Measurements from ENCODE around the gene KLF11. TPM values are rescaled to one million over a fixed set of nuclear protein-coding genes. Genes with fewer than 3 reads are reported as not detected.

Gene KLF11
- total and polyA plus RNA-seq, 2 of the 8 experiments (the other 6 are each of a cell fraction or from before 2014, with no cell fraction given), result 6.4 to 10.1 TPM

DNA sequence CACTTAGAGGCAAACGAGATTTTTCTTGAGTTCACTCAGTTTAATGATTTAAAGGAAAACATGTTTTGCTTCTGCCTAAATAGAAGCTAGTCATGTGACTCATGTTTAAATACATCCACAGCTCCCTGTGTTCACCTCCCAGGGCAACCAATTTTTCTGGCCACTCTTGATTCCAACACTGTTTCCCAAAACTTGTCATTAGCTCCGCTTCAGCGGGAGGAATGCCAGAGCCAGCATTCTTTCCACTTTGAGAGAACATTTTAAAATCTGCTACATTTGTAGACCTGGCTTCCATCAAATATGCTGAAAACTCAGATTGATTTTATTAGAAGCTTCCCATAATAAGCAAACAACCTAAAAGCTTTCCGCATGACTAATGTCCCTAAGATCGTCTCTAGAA, 39.7 kb downstream of the KLF11 start:
- H3K79me2 ChIP-seq (ENCODE audit: control insufficient read depth in 1 of 2, insufficient read depth in 2 of 2, low read length in 2 of 2), result no peaks in the 10 kb centered on the region
- no peak overlapping the region for H4K91ac ChIP-seq (replicated peaks; ENCODE audit: insufficient read length, low read length)
- no peak overlapping the region for H3K4ac ChIP-seq (replicated peaks; ENCODE audit: insufficient read length, low read depth, low read length)
- H2BK5ac ChIP-seq (ENCODE audit: low read depth, low read length), result no peak overlapping the region
- no peak overlapping the region for H3K27ac ChIP-seq (ENCODE audit: low read depth, low read length)
- POLR2A ChIA-PET (ENCODE audit: partially characterized antibody), result interaction anchor here (1.8 kb wide), 1 partner anchor 8 kb away, joined by 6 read pairs; no protein-coding TSS in a partner anchor
- no peak overlapping the region for H3K4me3 ChIP-seq (ENCODE audit: extremely low read depth in 1 of 4, insufficient read depth in 2 of 4, low read depth in 3 of 4, low read length in 4 of 4)
- no peak overlapping the region for H3K9ac ChIP-seq (replicated peaks in 1 of 4; ENCODE audit: extremely low read depth in 1 of 4, low read depth in 3 of 4, low read length in 3 of 4)
- H3K4me1 ChIP-seq (replicated peaks in 1 of 4; ENCODE audit: control insufficient read depth in 3 of 4, insufficient read depth in 4 of 4, low read length in 3 of 4), result peaks cover 0 to 7% (median 4%) of the 10 kb centered on the region in 4 experiments; a peak in 2 of 7 replicates
- no peak overlapping the region for H3K4me2 ChIP-seq (ENCODE audit: insufficient read depth in 1 of 2, low read depth in 2 of 2, low read length in 2 of 2)
- no peak overlapping the region for H3K56ac ChIP-seq (replicated peaks; ENCODE audit: insufficient read length, low read depth, low read length)
- H3K79me1 ChIP-seq (ENCODE audit: low read depth, low read length), result no peaks in the 10 kb centered on the region
- H3K9me3 ChIP-seq (ENCODE audit: insufficient read depth in 2 of 2, low read depth in 1 of 2, low read length in 1 of 2), result no peaks in the 10 kb centered on the region
- H3K27me3 ChIP-seq (replicated peaks in 1 of 4; ENCODE audit: control insufficient read depth in 3 of 4, extremely low read depth in 1 of 4, insufficient read depth in 3 of 4, low read length in 3 of 4), result peaks cover 13 to 31% (median 23%) of the 10 kb centered on the region in 4 experiments
- no peak for FAIRE-seq
- no peak overlapping the region for H4K8ac ChIP-seq (ENCODE audit: extremely low read depth, insufficient read depth, low read length)
- no peaks in the 10 kb centered on the region for H4K20me1 ChIP-seq (replicated peaks in 1 of 2; ENCODE audit: control insufficient read depth in 1 of 2, insufficient read depth in 2 of 2, low read length in 2 of 2)
- H2BK20ac ChIP-seq (ENCODE audit: low read length), result no peak overlapping the region
- CTCF ChIA-PET (ENCODE audit: partially characterized antibody), result interaction anchor here (0.6 to 24.1 kb wide), 8 partner anchors 9 to 240 kb away, joined by 3 to 429 read pairs (median 3); partner anchors contain the start of genes CYS1 and TAF1B
- H2AK5ac ChIP-seq (ENCODE audit: low read depth, low read length), result no peak overlapping the region
- 85% methylated on average over 5 of the region's 5 CpGs; no CpG with 5 or more reads in 1 of the 2 experiments for WGBS, 2 experiments (ENCODE audit: extremely low coverage in 1 of 2, insufficient coverage in 1 of 2, insufficient read length in 1 of 2, insufficient replicate concordance in 2 of 2, low coverage in 1 of 2, low lambda C conversion rate in 2 of 2, missing lambda C conversion rate in 1 of 2)
- peaks cover 10% of the 10 kb centered on the region; the same call in 1 of the 2 replicates for H3K23me2 ChIP-seq (ENCODE audit: low read depth, low read length)
- no peak overlapping the region for H2AFZ ChIP-seq (ENCODE audit: low read length)
- DNase-seq (ENCODE audit: low read depth in 1 of 2, low spot score in 2 of 2), result no peak
- H3K36me3 ChIP-seq (ENCODE audit: control insufficient read depth in 2 of 4, insufficient read depth in 4 of 4, low read length in 3 of 4), result no peaks in the 10 kb centered on the region
- H3K23ac ChIP-seq (ENCODE audit: insufficient read length), result no peak overlapping the region
- no peak overlapping the region for H2BK12ac ChIP-seq (ENCODE audit: low read depth, low read length)
- H3K18ac ChIP-seq (ENCODE audit: extremely low read depth, low read length), result no peak overlapping the region
- H3K14ac ChIP-seq (ENCODE audit: insufficient read length), result no peak overlapping the region
- H4K5ac ChIP-seq (ENCODE audit: insufficient read length, low read depth, low read length), result no peak overlapping the region
- no peak overlapping the region for H2BK120ac ChIP-seq (replicated peaks; ENCODE audit: low read depth, low read length)
- no peak overlapping the region for H2BK15ac ChIP-seq (ENCODE audit: low read length)
- TF ChIP-seq NRF1 (IDR thresholded peaks at IDR 0.05; ENCODE audit: low read depth, low read length), result no peak
- no peak for TF ChIP-seq FOSL1 (IDR thresholded peaks at IDR 0.05; ENCODE audit: insufficient read depth, low read depth, low read length)
- no peak for TF ChIP-seq BACH1 (IDR thresholded peaks at IDR 0.05; ENCODE audit: low read length)
- no peak for TF ChIP-seq CBX8 (IDR thresholded peaks at IDR 0.05; ENCODE audit: borderline replicate concordance, low read depth, low read length)
- TF ChIP-seq, protein P1, sequence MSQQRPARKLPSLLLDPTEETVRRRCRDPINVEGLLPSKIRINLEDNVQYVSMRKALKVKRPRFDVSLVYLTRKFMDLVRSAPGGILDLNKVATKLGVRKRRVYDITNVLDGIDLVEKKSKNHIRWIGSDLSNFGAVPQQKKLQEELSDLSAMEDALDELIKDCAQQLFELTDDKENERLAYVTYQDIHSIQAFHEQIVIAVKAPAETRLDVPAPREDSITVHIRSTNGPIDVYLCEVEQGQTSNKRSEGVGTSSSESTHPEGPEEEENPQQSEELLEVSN (IDR thresholded peaks at IDR 0.05), result no peak
- TF ChIP-seq SP1 (IDR thresholded peaks at IDR 0.05; ENCODE audit: low read depth, low read length), result no peak
- TF ChIP-seq TCF12 (IDR thresholded peaks at IDR 0.05; ENCODE audit: low read depth, low read length), result no peak
- TF ChIP-seq EZH2 (IDR thresholded peaks at IDR 0.05; ENCODE audit: low read depth, low read length, severe bottlenecking), result no peak
- TF ChIP-seq CTBP2 (IDR thresholded peaks at IDR 0.05; ENCODE audit: borderline replicate concordance, insufficient read depth, insufficient read length, low read length), result no peak
- no peak for TF ChIP-seq KDM1A (IDR thresholded peaks at IDR 0.05; ENCODE audit: borderline replicate concordance, low read length)
- no peak for TF ChIP-seq ZNF274 (IDR thresholded peaks at IDR 0.05; ENCODE audit: borderline replicate concordance, extremely low read depth, low read length)
- no peak for TF ChIP-seq TAF7 (optimal IDR thresholded peaks at IDR 0.05; ENCODE audit: borderline replicate concordance, low read depth, low read length)
